GM21390 (cell line): ENCODE results near the gene SLC35D2.
A peak's percentile ranks its signal among the peaks of the same experiment; 100 is the strongest.

ENCODE experiments used
- ATAC-seq: cut with Tn5 transposase; IDR thresholded peaks from one replicate; pipeline ENCODE4 v1.9.1; 2021; ENCODE audit not compliant: unreplicated experiment

Gene SLC35D2

GRCh38 chr9:96383165-96383942 lies at the start of gene SLC35D2:
TSS of gene SLC35D2 (minus strand) at chr9:96383711. CDS start at chr9:96383634, 77 bp downstream.
- ATAC-seq, result no peak

GRCh38 chr9:96430377-96430776 lies 46.9 kb upstream of the SLC35D2 start:
- no peak for ATAC-seq

GRCh38 chr9:96429732-96430131 lies 46.2 kb upstream of the SLC35D2 start:
- ATAC-seq, result no peak

GRCh38 chr9:96425500-96426169 lies 42.1 kb upstream of the SLC35D2 start:
- no peak for ATAC-seq

GRCh38 chr9:96423985-96424336 lies 40.5 kb upstream of the SLC35D2 start:
- no peak for ATAC-seq

- no peak for ATAC-seq
Measured at GRCh38 chr9:96423322-96423984, 39.9 kb upstream of the SLC35D2 start.

- no peak for ATAC-seq
Measured at GRCh38 chr9:96420468-96421219, 37.1 kb upstream of the SLC35D2 start.

- ATAC-seq, result no peak
Measured at GRCh38 chr9:96419691-96419969, 36.1 kb upstream of the SLC35D2 start.

- ATAC-seq, result peak; percentile 37
Measured at GRCh38 chr9:96418920-96419690, 35.6 kb upstream of the SLC35D2 start.

- peak; percentile 64 for ATAC-seq
Measured at GRCh38 chr9:96418083-96418919, 34.8 kb upstream of the SLC35D2 start, which contains the start of gene ZNF367. TSS of gene ZNF367 (minus strand) at chr9:96418370. CDS start at chr9:96418032, 338 bp downstream.

GRCh38 chr9:96417661-96418082 lies 34.2 kb upstream of the SLC35D2 start:
- ATAC-seq, result no peak

GRCh38 chr9:96417051-96417586 lies 33.6 kb upstream of the SLC35D2 start:
- no peak for ATAC-seq

GRCh38 chr9:96413302-96414221 lies 30.1 kb upstream of the SLC35D2 start:
- ATAC-seq, result no peak

GRCh38 chr9:96412174-96412913 lies 28.8 kb upstream of the SLC35D2 start:
- no peak for ATAC-seq

GRCh38 chr9:96411129-96411838 lies 27.8 kb upstream of the SLC35D2 start:
- ATAC-seq, result no peak

- ATAC-seq, result no peak
Measured at GRCh38 chr9:96408409-96409280, 25.1 kb upstream of the SLC35D2 start.
